Ovary (tissue), 9 donors: ENCODE data around the gene STAP1. TPM values are rescaled to one million over a fixed set of nuclear protein-coding genes. Genes with fewer than 3 reads are reported as not detected.

Experiments
- DNase-seq, 5 donors: peaks; one replicate each; pipeline ENCODE4 v3.0.0-alpha.2; 2019 to 2020
- H3K27ac ChIP-seq, 2 donors: fragments of 200-600 bp; one replicate each; pipeline versions ENCODE4 v1.5.1 to v1.8.0; 2019 to 2022
- H3K27me3 ChIP-seq: fragments of 200-600 bp; one replicate; pipeline ENCODE4 v1.8.0; 2022
- H3K36me3 ChIP-seq: fragments of 200-600 bp; sonication (generic); one replicate; pipeline ENCODE4 v1.5.1; 2019
- H3K4me1 ChIP-seq: one replicate; pipeline ENCODE4 v1.8.1; 2013; ENCODE audit warnings: mild to moderate bottlenecking, moderate library complexity; ENCODE audit not compliant: insufficient read depth
- H3K4me3 ChIP-seq: fragments of 200-600 bp; sonication (generic); one replicate; pipeline ENCODE4 v1.5.1; 2017
- H3K9me3 ChIP-seq, 2 donors: fragments of 200-600 bp in 1 of 2; sonication (generic) in 1 of 2; one replicate each; pipeline versions ENCODE4 v1.5.1 to v1.8.1; 2013 to 2019; ENCODE audit warnings: mild to moderate bottlenecking in 1 of 2, moderate library complexity in 1 of 2
- EP300 ChIP-seq: sonication (generic); formaldehyde crosslinking; IDR thresholded peaks from one replicate; pipeline ENCODE4 v1.6.1; 2017; ENCODE audit warnings: antibody characterized with exemption
- POLR2A ChIP-seq: fragments of 450-650 bp; IDR thresholded peaks from one replicate; pipeline ENCODE4 v1.6.1; 2017; ENCODE audit warnings: antibody characterized with exemption, mild to moderate bottlenecking, moderate library complexity
- WGBS, 3 donors: extraction: QIAGEN DNeasy Blood & Tissue Kit in 1 of 3; methylation state at CpG; one replicate each; pipeline versions ENCODE4 v1.1.5 to v1.1.7; 2013 to 2017; 5-methylcytosine and 5-hydroxymethylcytosine counted together
- intact Hi-C, 4 donors: fragments of 100-400 bp; cut with DNase I; formaldehyde crosslinking; loops; one replicate each; pipeline versions ENCODE4 v1.11.0 to v1.15.1; 2022 to 2023
- polyA plus RNA-seq, 2 donors: library from polyadenylated mRNA; stranded (reverse); fragments of 200-250 nt in 1 of 2; fragments of 350-450 nt in 1 of 2; fragmentation: Illumina TruSeq in 1 of 2; extraction: RNeasy Lipid Tissue Mini Kit (QIAGEN cat#74804) in 1 of 2; gene quantifications; one replicate each; pipeline ENCODE4 v1.2.3, GENCODE V29; 2013 to 2014
- total RNA-seq, 7 donors: library from RNA; depleted of rRNA in 2 of 7; stranded (reverse); fragments of >200 nt in 2 of 7; fragmentation: NEBNext Ultra II Directional in 3 of 7; extraction: Animal tissue kit (Norgen Biotek cat#: 25700) in 3 of 7; gene quantifications; one replicate each; pipeline versions ENCODE4 v1.1.0 to v1.2.4, GENCODE V29; 2016 to 2023
- TF ChIP-seq, protein P1 (sequence below), 3 donors: fragments of 450-650 bp in 2 of 3; fragments of 200-600 bp in 1 of 3; IDR thresholded peaks; one replicate each; pipeline versions ENCODE4 v1.5.1 to v1.8.0; 2016 to 2022; ENCODE audit warnings: antibody characterized with exemption in 3 of 3, mild to moderate bottlenecking in 1 of 3
- donor health status: DM: no; HTN: no; CAD: no; lungs with moderate emphysema.
- donor health status: DM: no; HTN: no; CAD: no.
- donor health status: Bipolar disorder and iron deficiency.
- donor health status: DM: yes; HTN: yes; CAD: no.
- donor health status: DM: no; HTN: no; CAD: no.
- donor health status: DM: yes; HTN: yes; CAD: no.

STAP1 gene
- total and polyA plus RNA-seq, 9 donors = 0.12 to 0.40 TPM; not detected in 7

DNA sequence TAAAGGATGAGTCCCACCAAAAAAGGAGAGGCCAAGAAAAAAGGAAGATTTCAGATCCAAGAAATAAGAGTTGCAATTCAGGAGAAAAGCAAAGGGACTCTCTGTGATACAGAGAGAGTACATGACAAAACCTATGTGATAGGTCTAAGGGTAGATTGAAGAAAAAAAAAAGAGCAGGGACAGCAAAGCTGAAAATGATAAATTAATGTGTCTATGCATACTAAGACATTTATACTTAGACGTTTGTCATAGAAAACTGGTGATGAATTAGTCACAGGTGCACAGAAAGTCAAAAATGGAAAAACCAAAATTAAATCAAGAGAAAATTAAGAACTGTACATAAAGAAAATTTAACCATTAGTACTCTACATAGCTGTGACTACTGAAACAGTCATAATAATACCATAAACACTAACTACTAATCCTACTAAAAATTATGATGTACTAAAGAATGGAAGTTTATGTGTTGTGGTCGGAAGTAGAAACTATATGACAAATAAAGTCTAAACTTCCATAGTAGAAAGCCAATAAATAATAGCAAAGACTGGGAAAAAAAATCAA, 23.2 kb upstream of the STAP1 start:
- no peaks in the 10 kb centered on the region for H3K9me3 ChIP-seq
- no peak for DNase-seq
- intact Hi-C loops = no loop called here
- no peak overlapping the region for H3K4me3 ChIP-seq
- H3K36me3 ChIP-seq = no peaks in the 10 kb centered on the region
- TF ChIP-seq, protein P1, sequence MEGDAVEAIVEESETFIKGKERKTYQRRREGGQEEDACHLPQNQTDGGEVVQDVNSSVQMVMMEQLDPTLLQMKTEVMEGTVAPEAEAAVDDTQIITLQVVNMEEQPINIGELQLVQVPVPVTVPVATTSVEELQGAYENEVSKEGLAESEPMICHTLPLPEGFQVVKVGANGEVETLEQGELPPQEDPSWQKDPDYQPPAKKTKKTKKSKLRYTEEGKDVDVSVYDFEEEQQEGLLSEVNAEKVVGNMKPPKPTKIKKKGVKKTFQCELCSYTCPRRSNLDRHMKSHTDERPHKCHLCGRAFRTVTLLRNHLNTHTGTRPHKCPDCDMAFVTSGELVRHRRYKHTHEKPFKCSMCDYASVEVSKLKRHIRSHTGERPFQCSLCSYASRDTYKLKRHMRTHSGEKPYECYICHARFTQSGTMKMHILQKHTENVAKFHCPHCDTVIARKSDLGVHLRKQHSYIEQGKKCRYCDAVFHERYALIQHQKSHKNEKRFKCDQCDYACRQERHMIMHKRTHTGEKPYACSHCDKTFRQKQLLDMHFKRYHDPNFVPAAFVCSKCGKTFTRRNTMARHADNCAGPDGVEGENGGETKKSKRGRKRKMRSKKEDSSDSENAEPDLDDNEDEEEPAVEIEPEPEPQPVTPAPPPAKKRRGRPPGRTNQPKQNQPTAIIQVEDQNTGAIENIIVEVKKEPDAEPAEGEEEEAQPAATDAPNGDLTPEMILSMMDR (IDR thresholded peaks at IDR 0.05) = no peak
- no peak for TF ChIP-seq POLR2A
- TF ChIP-seq EP300 = no peak
- 86 to 91% (median 88%) methylated on average over 2 of the region's 2 CpGs for WGBS, 3 donors
- no peak overlapping the region for H3K27ac ChIP-seq
- H3K4me1 ChIP-seq = peaks cover 1% of the 10 kb centered on the region
- H3K27me3 ChIP-seq = no peaks in the 10 kb centered on the region

DNA sequence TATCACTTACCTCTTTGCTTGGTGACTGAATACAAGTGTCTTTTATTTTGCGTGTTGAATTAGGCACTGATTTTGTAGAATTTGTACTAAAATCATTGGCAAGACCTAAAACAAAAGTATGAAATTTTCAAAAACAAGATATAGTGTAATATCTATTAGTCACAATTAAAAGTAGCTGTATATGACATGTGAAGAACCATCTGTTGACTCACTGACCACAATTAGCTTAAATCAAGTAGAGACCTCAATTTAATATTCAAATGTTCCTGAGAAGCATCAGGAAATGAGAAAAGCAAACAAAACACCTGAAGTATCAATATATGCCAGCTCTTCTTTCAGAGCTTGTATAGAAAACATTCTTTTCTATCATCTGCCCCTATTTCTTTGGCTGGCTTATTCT, 18.7 kb upstream of the STAP1 start:
- H3K27me3 ChIP-seq = no peaks in the 10 kb centered on the region
- H3K9me3 ChIP-seq = no peaks in the 10 kb centered on the region
- no peaks in the 10 kb centered on the region for H3K36me3 ChIP-seq
- 94 to 98% (median 97%) methylated on average over 1 of the region's 1 CpG for WGBS, 3 donors
- H3K4me3 ChIP-seq = no peak overlapping the region
- no peak for DNase-seq
- intact Hi-C loops = loop anchor here in 1 of 4 donors (10.0 kb wide), 1 partner anchor 165 kb away; the partner anchor contains the start of gene UBA6
- TF ChIP-seq POLR2A = no peak
- TF ChIP-seq, protein P1 (IDR thresholded peaks at IDR 0.05) = no peak
- no peak for TF ChIP-seq EP300
- peaks cover 1% of the 10 kb centered on the region for H3K4me1 ChIP-seq
- H3K27ac ChIP-seq = no peak overlapping the region

DNA sequence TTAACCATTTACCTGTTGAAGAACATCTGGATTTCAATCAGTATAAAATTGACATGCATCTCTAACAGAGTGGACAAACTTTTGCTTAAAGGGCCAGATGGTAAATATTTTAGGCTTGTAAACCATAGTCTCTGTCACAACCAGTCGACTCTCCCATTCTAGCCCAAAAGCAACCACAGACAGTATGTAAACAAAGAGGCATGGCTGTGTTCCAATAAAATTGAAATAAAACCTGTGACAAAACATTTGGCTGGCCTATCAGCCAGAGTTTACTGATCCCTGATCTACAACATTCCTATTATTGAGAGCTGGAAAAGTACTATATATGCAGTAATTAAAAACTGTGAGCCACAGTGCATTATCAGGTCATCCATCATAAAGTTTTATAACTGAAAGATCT, 16.5 kb upstream of the STAP1 start:
- no peaks in the 10 kb centered on the region for H3K9me3 ChIP-seq
- H3K4me3 ChIP-seq = no peak overlapping the region
- H3K36me3 ChIP-seq = no peaks in the 10 kb centered on the region

DNA sequence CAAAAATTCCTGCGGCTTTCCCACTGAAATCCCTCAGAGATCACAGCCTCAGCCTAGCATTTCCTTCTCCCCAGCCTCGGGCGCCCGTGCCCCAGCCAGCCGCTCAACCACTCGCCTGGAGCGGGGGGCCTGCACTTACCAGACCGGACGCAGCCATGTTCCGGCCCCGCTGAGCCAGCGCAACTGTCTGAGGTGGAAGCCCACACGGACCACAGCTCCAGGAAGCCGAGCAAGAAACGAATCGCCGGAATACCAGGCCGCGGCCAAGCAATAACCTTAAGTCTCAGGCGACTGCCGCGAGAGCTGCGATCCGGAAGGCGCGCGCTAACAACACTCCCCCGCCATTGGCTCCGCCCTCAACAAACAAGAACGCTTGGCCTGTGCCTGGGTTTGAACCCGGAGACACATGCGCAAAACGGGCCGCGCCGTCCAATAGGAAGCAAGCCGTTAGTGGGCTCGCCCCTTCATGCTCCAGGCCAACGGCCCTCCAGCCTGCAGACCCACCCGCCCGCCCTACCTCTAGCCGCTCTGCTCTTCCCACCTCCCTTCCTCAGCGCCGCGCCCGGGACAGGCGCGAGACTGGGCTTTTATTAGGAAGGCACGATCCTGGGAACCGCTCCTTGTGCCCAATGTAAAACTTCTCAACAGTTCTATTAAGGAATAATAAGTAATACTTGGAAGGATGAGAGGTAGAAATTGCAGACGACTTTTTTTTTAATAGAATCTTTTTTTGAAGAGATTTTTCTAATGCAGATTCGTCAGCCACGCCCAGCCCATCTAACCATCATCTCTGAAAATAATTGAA, 13.1 kb upstream of the STAP1 start, which contains the start of gene CENPC:
Gene CENPC, minus strand, starts transcription at position 305 of the 805 bp plus-strand sequence. Its CDS starts 148 bp downstream, at position 157.
- Histone ChIP-seq H3K36me3 (no peaks in the 10 kb centered on the region), H3K27ac (peak within 1 kb of the TSS; percentile 76 to 83), H3K27me3 (no peaks in the 10 kb centered on the region), H3K4me3 (peak within 1 kb of the TSS; percentile 91), H3K4me1 (peaks cover 3% of the 10 kb centered on the region), H3K9me3 (no peaks in the 10 kb centered on the region)
- 0 to 1% (median 0%) methylated on average over 45 to 53 of the region's 53 CpGs for WGBS, 3 donors
- TF ChIP-seq, protein P1 (IDR thresholded peaks at IDR 0.05) = no peak
- TF ChIP-seq EP300 = no peak
- peak; percentile 78 for TF ChIP-seq POLR2A
- intact Hi-C loops = loop anchor here in 1 of 4 donors (10.0 kb wide), 1 partner anchor 159 kb away; the partner anchor contains the start of gene UBA6
- DNase-seq = peak; percentile 95 to 97 (median 96)

More for the DNA sequence above, 16.5 kb upstream of the STAP1 start:
- intact Hi-C loops = loop anchor here in 1 of 4 donors (10.0 kb wide), 1 partner anchor 163 kb away; the partner anchor contains the start of gene UBA6
- DNase-seq = no peak
- no peak for TF ChIP-seq POLR2A
- TF ChIP-seq, protein P1 (IDR thresholded peaks at IDR 0.05) = no peak
- TF ChIP-seq EP300 = no peak
- Histone ChIP-seq H3K4me1 (peaks cover 3% of the 10 kb centered on the region), H3K27me3 (no peaks in the 10 kb centered on the region), H3K27ac (no peak overlapping the region)
- 35 to 77% (median 42%) methylated on average over 1 of the region's 1 CpG for WGBS, 3 donors
